HG03457 (cell line): ENCODE results near the gene SPACA6.
"Not testable (repeated sequence)": the region's sequence is repeated elsewhere in the genome, so short reads cannot be mapped to it uniquely, and the experiment has no call there.

ENCODE experiments used
- ATAC-seq: cut with Tn5 transposase; IDR thresholded peaks from one replicate; pipeline ENCODE4 v1.9.1; 2021; ENCODE audit warnings: moderate number of reproducible peaks; ENCODE audit not compliant: unreplicated experiment

Gene SPACA6, protein sequence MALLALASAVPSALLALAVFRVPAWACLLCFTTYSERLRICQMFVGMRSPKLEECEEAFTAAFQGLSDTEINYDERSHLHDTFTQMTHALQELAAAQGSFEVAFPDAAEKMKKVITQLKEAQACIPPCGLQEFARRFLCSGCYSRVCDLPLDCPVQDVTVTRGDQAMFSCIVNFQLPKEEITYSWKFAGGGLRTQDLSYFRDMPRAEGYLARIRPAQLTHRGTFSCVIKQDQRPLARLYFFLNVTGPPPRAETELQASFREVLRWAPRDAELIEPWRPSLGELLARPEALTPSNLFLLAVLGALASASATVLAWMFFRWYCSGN

DNA sequence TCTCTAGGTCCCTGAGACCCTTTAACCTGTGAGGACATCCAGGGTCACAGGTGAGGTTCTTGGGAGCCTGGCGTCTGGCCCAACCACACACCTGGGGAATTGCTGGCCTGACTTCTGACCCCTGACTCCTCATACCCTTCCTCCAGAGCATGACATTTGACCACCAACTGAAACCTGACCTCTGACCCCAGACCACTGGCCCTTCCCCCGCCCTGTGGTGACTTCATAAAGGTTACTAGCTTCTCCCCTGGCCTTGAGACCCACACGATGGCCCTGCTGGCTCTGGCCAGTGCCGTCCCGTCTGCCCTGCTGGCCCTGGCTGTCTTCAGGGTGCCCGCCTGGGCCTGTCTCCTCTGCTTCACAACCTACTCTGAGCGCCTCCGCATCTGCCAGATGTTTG lies at the start of gene SPACA6:
TSS of gene SPACA6 (plus strand) at position 71 of the 400 bp plus-strand sequence. CDS start at position 268, 197 bp downstream.
- ATAC-seq: no peak

DNA sequence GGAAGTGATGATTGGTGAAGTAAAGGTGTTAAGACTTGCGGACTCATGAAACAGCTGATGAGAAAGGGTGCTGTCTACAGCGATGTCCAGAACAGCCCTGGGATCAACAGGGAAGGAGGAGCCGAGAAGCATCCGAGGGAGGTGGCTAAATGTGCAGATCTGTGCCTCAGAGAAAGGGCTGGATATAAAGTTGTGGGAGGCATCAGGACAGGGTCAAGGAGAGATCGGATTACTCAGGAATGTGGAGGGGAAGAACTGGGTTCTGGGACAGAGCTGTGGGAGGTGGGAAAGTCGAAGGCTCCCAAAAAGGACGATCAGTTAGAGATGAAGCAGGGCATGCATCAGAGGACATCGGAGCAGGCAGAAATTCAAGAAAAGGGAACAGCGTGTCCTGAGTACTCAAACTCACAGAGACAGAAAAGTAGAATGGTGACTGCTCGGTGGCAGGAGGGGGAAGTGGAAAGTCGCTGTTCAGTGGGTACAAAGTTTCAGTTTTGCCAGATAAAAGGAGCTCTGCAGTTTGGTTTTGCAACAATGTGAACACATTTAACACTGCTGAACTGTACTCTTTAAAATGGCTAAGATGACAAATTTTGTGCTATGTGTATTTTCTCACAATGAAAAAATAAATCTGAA lies 48.4 kb upstream of the SPACA6 start:
- ATAC-seq: no peak

DNA sequence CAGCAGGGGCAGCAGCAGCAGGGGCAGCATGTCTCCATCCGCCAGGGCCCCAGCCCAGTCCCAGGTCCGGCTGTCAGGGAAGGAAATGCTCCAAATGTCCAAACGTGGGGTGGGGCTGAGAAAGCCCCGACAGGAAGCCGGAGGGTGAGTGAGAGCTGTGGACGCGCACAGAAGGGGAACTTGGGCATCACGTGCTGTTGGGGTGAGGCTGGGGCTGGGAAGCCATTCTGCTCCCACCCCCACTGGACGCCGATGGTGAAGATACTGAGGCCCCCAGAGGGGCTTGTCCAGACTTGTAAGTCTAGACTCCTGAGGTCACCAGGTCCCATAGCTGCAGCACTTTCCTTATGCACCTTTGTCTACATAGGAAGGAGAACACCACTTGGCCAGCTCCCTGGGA lies 46.4 kb upstream of the SPACA6 start, which contains the start of gene SIGLEC14:
TSS of gene SIGLEC14 (minus strand) at position 96 of the 400 bp plus-strand sequence. CDS start at position 30, 66 bp downstream.
- ATAC-seq: not testable (repeated sequence)

DNA sequence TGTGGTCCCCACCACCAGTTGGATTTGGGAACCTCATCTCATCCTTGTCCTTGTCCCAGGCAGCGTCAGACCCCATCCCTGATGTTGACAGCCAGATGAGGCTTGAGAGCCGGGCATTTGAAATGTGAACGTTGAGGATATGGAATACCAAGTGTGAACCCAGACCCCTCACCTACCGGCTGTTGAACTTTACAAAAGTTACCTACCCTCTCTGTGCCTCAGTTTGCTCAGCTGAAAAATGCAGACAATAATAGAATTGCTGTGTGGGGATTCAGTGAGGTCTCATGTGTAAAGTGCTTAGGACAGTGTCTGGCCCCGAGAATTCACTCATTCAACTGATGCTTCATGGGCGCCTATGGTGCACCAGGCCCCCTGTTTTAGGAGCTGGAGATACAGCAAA lies 45.8 kb upstream of the SPACA6 start:
- ATAC-seq: no peak

DNA sequence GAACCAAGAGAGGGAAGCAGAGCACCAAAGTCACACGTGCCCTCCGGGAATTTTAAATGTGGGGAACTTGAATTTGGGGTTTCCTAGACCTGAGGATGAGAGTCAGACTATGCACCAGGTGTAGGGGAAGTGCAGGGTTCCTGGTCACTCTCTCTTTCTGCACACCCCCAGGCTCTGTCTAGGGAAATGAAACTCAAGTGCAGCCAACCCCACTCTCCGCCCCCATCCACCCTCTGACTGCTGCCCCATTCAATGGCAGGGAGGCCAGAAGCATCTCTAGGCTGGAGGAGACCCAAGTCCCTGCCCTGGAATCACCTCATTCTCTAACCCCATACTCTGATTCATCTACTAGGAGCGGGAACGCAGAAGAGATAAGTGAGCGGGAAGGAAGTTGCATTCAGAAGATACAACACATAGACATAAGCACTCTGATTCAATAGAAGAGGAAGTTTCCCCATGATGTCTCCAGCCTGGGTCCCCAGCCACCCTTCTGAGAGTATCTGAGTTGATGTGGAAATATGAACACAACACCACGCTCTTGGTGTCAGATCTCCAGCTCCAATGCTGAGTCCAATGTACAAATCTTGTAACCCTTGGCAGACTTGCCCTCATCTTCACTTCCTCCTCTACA lies 41.8 kb upstream of the SPACA6 start:
- no peak for ATAC-seq

DNA sequence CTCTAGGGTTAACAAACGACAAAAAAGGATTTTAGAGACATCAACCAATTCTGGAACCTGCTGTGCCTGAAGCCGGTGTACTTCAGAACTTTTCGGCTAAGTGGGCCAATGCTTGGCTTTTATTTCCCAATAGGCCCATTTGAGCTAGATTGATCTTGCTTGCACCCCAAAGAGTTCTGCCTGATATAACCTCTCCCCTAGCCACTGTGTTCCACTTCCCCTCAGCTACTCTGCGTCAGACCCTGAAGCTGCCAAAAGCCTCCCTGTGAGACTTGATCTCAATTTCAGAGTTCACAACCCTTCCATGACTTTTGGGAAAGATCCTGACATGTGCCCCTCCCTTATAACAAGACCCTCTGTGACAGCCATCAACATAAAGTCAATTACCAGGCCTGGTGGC lies 40.9 kb upstream of the SPACA6 start:
- ATAC-seq: no peak

DNA sequence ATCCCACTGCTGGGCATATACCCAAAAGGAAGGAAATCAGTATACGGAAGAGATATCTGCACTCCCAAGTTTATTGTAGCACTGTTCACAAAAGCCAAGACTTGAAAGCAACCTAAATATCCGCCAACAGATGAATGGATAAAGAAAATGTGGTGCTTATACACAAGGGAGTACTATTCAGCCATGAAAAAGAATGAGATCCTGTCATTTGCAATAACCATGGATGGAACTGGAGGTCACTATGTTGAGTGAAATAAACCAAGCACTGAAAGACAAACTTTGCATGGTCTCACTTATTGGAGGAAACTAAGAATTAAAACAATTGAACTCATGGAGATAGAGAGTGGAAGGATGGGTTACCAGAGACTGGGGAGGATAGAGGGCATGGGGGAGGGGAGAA lies 40.0 kb upstream of the SPACA6 start:
- no peak for ATAC-seq

DNA sequence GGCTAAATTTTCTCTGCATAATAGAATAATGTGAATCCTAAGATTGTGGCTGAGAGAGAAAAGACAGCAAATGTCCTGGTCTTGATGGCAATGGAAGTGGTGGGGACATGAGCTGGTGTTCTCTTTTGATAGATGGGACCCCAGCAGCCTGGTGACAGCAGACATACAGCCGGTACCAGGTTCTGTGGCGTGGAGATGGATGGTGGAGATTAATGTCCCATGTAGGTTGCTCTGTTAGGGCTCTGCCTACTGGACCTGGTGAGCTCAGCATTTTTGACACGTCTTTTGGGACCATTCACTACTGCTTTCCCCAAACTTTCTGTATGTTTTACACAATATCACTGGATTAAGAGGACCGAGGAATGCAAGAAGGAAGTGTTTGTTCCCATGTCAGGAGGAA lies 38.3 kb upstream of the SPACA6 start:
- no peak for ATAC-seq

DNA sequence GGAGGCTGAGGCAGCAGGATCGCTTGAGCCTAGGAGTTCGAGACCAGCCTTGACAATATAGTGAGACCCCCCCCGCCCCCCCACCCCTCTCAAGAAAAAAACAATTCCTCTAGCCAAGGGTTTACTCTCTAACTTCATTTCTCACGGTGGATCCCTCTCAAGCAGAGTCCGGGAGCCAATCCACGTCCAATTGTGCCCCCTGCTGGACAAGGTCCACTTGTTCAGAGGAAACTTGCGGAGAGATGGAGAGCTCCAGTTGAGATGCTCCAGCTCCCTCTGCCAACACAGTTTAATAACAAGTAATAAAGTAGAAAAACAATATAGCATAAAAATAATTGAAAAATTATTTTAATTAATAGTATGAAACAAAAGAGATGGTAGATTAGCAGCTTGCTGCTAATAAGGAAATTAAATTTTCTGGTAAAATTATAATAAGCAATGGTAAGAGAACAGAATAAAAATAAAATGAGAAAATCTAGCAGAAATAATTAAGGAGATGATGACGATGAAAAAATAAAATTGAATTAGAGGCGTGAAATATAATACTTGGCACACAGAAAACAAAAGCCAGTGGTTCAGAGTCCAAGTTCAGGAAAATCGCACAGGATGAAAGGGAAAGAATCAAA lies 32.0 kb upstream of the SPACA6 start:
- no peak for ATAC-seq

DNA sequence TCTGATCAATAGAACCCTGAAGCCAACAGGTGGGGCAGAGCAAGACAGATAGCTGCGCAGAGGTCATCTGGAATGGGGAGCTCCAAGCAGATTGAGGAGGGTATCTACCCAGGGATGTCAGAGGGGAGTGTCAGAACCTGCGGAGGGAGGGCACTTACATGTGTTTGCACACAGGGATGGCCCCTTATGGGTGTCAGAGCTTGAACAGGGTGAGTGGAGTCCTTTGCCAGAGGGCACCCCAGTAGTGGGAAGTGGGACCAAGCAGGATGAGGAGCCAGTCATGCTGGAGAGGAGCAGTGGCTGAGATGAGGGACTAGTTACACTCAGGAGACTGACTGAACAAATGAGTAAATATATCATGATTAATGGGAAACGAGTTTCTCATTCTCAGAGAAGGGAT lies 29.5 kb upstream of the SPACA6 start:
- no peak for ATAC-seq

DNA sequence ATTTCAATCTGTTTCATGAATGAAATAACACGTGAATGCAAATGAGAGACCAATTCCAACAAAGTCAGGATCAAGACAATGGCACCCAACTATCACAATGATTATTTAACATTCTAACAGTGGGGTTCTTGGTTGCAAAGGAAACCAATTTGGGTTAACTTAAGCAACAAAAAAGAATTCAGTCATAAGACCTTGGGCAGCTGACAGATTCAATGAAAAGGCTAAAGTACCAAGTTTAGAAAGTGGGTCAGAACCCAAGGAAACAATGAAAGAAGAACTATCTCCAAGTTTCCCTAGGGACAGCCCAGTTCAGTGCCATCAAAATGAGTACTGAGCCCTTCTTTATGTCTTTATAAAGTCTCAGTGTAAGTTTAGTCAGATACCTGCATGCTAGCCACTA lies 29.0 kb upstream of the SPACA6 start:
- no peak for ATAC-seq

DNA sequence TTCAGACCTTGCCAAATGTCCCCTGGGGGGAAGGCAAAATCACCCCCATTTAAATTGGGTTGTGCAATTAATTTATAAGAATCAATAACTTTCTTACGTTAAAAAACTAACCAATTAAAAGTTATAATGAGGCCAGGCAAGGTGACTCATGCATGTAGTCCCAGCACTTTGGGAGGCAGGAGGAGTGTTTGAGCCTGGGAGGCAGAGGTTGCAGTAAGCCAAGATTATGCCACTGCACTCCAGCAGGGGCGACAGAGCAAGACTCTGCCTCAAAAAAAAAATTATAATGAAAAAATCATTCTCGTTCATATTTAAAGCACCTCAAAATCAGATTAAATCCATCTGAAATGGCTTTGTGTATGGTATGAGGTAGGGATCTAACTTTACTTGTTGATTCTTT lies 28.1 kb upstream of the SPACA6 start:
- no peak for ATAC-seq

DNA sequence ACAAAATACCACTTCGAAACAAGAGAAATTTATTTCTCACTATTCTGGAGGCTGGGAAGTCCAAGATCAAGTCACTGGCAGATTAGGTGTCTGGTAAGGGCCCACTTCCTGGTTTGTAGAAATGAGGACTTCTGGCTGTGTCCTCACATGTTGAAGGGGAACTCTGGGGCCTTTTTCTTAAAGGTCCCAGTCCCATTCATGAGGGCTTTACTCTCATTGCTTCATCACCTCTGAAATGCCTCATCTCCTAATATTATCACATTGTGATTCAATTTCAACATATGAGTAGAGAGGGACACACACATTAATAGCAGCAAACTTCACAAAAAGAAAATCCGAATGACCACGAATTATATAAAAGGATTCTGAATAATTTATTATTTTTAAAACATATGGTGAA lies 24.9 kb upstream of the SPACA6 start:
- ATAC-seq: no peak

DNA sequence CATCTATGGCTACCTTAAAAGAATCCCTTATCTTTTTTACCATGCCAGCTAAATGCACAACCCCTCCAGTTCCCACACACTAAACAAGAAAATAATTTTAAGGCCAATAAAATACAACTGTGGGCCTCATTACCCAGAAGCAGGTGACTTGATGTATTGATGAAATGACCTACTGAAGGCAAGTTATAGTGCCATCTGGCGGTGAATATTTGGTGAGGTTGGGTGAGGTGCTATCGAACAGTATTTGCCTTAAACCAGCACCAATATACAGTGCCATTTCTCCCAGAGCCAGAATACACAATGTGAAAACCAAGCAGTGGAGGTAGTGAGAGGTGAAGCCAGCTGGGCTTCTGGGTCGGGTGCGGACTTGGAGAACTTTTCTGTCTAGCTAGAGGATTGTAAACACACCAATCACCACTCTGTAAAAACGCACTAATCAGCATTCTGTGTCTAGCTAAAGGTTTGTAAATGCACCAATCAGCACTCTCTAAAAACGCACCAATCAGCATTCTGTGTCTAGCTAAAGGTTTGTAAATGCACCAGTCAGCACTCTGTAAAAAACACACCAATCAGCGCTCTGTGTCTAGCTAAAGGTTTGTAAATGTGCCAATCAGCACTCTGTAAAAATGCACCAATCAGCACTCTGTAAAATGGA lies 17.1 kb upstream of the SPACA6 start:
- not testable (repeated sequence) for ATAC-seq

DNA sequence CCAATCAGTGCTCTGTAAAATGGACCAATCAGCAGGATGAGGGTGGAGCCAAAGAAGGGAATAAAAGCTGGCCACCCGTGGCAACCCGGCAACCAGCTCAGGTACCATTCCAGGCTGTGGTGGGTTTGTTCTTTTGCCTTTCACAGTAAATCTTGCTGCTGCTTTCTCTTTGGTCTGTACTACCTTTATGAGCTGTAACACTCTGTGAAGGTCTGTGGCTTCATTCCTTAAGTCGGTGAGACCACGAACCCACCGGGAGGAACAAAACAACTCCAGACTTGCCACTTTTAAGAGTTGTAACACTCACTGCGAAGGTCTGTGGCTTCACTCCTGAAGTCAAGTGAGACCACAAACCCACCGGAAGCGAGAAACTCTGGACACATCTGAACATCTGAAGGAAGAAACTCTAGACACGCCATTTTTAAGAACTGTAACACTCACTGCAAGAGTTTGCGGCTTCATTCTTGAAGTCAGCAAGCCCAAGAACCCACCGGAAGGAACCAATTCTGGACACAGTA lies 16.5 kb upstream of the SPACA6 start:
- ATAC-seq: no peak

DNA sequence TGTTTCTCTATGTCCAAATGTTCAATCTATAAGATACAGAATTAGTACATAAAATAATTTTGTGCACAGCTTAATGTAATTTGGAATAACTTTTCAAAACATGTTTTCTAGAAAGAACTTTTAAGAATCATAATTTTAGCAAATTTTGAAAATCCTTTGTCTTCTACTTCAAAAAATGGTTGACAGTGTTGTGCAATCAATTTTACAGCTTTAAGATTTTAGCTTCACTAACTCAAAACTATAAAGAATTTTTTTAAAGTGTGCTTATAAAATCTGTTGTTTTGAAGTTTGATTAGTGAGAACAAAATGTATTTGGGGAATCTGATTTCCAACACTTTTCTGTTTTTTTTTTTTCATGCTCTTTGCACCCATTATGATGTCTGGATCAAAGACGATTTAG lies 12.7 kb upstream of the SPACA6 start:
- no peak for ATAC-seq

DNA sequence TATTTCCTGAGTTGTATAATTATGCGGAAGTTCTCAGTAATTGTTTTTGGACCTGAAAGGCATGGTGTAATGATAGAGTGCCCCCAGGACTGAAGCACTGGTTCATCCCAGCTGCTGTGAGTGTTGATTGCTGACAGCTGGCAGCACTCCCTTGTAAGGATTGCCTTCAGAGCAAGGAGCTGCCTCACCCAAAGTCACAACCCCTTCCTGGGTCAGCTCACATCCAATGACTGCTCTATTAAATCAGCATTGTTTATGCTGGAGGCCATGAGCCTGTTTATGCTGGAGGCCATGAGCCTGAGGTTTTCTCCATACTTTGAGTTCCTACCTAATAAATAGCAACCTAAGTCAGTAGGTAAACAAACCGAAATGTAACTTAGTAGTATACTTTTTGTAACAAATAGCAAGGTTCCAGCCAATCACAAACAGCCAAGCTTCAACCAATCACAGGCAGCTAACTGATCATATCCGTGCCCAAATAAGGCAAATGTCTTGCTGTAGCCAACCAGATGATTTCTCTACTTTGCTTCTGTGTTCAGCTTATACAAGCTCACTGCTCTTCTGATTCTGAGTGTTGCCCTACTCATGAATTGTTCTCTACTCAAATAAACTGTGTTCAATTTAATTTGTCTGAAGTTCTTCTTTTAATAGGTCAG lies 11.7 kb upstream of the SPACA6 start:
- ATAC-seq: no peak

DNA sequence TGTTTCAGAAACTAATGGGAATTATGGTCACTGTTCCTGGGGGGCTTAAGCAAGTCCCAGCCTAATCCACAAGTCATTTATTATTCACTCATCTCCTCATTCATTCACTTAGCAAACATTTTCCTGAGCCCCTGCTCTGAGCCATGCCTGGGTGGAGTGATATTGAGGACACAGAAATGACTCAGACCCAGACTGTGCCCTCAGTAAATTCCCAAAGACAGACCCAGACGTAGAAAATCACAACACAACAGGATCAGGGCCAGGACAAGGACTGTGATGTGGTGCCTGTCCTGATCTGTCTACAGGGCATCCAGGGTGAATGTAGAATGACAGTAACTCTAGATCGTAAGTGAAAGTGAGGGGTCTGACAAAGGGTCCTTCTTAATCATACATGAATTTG lies 7.0 kb upstream of the SPACA6 start:
- no peak for ATAC-seq

DNA sequence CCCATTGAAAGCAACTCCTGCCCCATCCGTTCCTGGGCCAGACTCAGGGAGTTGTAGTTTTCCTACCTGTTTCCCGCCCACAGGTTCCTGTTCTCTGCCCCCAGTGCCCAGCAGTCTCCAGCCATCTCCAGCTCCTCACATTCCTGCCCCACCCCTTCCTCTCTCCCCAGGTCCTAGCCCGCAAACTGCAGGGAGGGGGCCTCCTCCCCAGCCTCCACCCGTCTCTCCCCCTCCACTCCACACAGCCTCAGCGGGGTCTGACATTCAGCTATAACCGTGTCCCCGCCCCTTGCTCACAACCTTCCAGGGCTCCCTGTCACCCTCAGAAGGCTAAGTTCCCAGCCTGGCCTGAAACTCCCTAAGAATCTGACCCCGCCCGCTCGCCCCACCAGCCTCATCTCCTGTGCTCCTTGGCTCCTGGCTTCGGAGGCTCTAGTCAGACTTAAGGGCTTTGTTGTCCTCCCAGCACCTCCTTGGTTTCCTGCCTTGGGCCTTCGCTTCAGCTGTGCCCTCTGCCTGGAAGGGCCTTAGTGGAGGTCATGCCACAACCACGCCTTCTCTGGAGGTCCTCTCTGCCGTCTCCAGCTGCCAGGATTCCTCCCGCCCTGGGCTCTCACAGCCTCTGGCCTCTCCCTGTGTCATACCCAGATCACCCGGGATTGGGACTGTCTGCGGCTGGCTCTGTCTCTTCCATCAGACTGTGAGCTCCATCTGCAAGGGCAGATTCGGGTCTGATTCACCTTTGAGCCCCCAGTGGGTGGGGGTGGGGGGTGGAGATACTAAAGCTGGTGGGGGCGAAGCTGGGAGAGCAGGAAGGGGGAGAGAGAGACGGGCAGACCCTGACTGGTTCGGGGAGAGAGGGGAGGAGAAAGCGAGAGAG lies 5.1 kb upstream of the SPACA6 start:
- ATAC-seq: no peak
